ENCODE results near the gene C14orf119. TPM values are rescaled to one million over a fixed set of nuclear protein-coding genes. Genes with fewer than 3 reads are reported as not detected.

Gene C14orf119
- total RNA-seq, 2 donors from 2014 or later, result 20.3 to 32.3 TPM

DNA sequence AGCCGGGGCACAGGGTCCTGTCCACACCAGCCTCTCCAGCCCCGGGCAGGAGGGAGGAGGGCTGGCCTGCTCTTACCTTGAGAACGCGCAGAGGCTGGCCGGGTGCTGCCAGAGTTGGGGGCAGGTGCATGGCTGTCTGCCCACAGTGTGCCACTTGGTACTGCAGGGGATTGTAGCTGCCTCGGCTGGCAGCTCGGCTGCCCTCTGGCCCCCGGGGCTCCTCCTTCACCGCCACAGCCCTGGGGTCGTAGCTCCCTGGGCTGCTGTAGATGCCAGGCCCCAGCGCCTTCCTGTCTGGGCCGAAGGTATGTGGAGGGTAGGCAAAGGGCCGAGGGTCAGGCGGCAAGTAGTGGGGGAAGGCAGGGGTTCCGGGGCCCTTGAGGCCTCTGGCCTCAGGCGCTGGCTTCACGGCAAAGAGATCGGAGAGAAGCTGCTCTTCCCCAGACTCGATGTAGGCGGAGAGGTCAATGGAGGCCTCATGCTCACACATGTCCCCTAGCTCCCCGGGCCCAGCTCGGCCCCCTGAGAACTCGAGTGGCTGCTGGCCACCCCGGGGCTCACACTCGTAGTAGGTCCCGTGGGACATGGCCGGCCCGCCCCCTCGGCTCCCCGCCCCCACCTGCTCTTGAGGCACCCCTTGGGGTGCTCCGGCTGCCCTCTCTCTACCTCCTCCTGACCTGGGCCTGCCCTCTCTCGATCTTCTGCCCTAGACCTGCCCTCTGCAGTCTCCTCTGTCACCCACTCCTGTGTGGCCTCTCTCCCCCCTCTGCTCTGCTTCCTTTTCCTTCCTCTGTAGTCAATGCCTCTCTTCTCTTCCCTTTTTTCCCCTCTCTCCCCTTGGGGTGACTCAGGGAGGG lies 23.4 kb downstream of the C14orf119 start, which contains the start of gene CEBPE:
CEBPE (minus strand) TSS at position 750 of the 857 bp plus-strand sequence; CDS start at position 586, 164 bp downstream.
- DNase-seq (ENCODE audit: low spot score), result no peak
- intact Hi-C loops (cut with DNase I), result no loop called here
- no peak within 1 kb of the TSS for H3K27ac ChIP-seq
- WGBS, result 83% methylated on average over 32 of the region's 32 CpGs
- H3K4me1 ChIP-seq (replicated peaks), result no peaks in the 10 kb centered on the region
- H3K4me3 ChIP-seq, result no peak within 1 kb of the TSS
- TF ChIP-seq POLR2A (IDR thresholded peaks at IDR 0.05) (no peak), POLR2AphosphoS5 (IDR thresholded peaks at IDR 0.05) (no peak)
- TF ChIP-seq, protein P1, sequence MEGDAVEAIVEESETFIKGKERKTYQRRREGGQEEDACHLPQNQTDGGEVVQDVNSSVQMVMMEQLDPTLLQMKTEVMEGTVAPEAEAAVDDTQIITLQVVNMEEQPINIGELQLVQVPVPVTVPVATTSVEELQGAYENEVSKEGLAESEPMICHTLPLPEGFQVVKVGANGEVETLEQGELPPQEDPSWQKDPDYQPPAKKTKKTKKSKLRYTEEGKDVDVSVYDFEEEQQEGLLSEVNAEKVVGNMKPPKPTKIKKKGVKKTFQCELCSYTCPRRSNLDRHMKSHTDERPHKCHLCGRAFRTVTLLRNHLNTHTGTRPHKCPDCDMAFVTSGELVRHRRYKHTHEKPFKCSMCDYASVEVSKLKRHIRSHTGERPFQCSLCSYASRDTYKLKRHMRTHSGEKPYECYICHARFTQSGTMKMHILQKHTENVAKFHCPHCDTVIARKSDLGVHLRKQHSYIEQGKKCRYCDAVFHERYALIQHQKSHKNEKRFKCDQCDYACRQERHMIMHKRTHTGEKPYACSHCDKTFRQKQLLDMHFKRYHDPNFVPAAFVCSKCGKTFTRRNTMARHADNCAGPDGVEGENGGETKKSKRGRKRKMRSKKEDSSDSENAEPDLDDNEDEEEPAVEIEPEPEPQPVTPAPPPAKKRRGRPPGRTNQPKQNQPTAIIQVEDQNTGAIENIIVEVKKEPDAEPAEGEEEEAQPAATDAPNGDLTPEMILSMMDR (IDR thresholded peaks at IDR 0.05), result no peak
- H3K9me3 ChIP-seq, result no peaks in the 10 kb centered on the region
- peaks cover 6% of the 10 kb centered on the region for H3K27me3 ChIP-seq (replicated peaks; ENCODE audit: insufficient read depth)
- H3K36me3 ChIP-seq, result no peaks in the 10 kb centered on the region

DNA sequence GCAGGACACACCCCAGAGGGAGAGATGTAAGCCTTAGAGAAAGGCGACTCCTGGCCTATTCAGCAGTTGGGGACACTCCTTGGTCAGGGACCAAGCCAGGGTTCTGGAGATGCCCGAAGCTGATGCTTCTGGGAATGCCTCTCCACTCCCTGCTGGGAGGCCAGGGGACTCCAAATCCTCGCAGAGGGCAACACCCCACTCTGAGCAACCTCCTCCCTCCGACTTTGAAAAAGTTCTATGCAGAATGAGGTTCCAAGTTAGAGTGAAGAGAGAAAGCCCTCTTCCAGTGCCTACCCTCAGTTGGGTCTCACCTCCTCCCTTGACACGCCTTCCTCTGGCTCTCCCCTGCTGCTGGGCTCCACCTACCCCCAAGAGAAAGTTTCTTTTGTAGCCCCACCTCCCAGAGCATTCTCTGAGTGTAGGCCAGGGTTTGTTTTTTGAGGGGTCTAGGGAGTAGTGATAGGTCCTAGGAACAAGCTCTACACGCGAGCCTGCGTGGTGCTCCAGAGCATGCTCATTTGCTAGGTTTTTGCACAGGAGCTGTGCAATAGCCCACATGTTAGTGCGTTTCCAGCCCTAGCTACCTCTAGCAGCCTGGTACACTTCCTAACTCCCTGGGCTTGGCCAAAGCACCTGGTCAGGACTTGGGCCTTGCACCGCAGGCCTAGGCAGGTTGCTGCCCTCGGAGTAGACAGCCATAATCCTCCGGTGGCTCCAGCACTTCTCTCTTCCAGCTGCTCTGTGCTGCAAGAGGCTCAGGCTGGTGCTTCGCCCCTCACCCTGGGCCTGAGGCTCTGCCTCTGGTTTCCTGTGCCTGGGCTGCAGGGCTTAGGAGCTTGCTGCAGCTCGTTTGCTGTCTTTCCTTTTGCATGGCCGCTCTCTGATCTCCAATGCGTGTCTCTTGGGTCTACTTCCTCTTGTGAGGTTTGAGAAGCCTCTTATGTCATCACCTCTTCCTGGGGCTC lies 24.3 kb downstream of the C14orf119 start:
- WGBS, result 76% methylated on average over 16 of the region's 16 CpGs
- no peak overlapping the region for H3K27ac ChIP-seq

DNA sequence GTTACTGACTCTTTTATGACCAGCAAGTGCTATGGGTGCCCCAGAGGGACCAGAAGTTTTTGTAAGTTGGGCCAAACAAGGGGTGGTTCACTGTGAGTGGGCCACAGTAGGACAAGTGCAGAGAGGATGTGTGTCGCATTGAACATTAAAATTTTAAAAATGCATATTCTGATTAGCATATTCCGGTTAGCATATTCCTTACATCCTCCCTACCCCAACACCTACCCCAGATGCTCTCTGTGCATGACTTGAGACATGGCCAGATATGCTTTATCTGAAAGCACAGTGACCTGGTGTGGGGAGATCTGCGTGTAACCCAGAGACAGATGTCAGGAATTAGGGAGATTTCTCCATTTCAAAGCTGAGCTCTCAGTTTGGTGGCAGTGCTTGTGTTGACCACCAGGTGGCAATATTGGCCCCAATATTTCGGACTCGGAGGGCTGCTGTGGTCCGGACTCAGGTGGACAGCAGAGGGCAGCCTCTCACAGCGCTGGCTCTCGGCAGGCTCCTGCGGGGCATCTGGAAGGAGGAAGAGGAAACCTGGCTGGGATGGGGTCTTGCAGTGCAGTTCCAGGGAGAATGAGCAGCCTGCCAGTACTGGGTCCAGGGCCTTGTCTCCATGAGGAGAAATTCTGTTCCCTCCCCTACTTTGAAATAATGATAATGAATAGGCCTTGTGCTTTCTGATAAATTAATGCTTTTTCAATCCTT lies 25.4 kb downstream of the C14orf119 start:
- DNase-seq (ENCODE audit: low spot score), result peak; percentile 88
- intact Hi-C loops (cut with DNase I), result loop anchor here (1.0 to 10.0 kb wide), 2 partner anchors 67 to 184 kb away; partner anchors contain the start of genes BCL2L2 and PPP1R3E
- Histone ChIP-seq H3K36me3 (no peaks in the 10 kb centered on the region), H3K4me1 (replicated peaks) (no peaks in the 10 kb centered on the region), H3K27me3 (replicated peaks; ENCODE audit: insufficient read depth) (peaks cover 3% of the 10 kb centered on the region), H3K27ac (peak overlapping the region in 1 of 2 donors; percentile 0), H3K9me3 (no peaks in the 10 kb centered on the region), H3K4me3 (no peak overlapping the region)
- 25% methylated on average over 7 of the region's 9 CpGs for WGBS
- peak; percentile 86 for TF ChIP-seq POLR2AphosphoS5 (IDR thresholded peaks at IDR 0.05)
- TF ChIP-seq, protein P1 (IDR thresholded peaks at IDR 0.05), result peak; percentile 99 to 100 (median 100)
- no peak for TF ChIP-seq POLR2A (IDR thresholded peaks at IDR 0.05)

More for the DNA sequence above, 24.3 kb downstream of the C14orf119 start:
- H3K9me3 ChIP-seq, result no peaks in the 10 kb centered on the region
- no peaks in the 10 kb centered on the region for H3K4me1 ChIP-seq (replicated peaks)
- DNase-seq (ENCODE audit: low spot score), result no peak
- intact Hi-C loops (cut with DNase I), result loop anchor here (10.0 kb wide), 1 partner anchor 185 kb away; the partner anchor contains the start of genes BCL2L2 and PPP1R3E
- peaks cover 3% of the 10 kb centered on the region for H3K27me3 ChIP-seq (replicated peaks; ENCODE audit: insufficient read depth)
- H3K36me3 ChIP-seq, result no peaks in the 10 kb centered on the region
- TF ChIP-seq POLR2AphosphoS5 (IDR thresholded peaks at IDR 0.05) (no peak), POLR2A (IDR thresholded peaks at IDR 0.05) (no peak)
- TF ChIP-seq, protein P1 (IDR thresholded peaks at IDR 0.05), result no peak
- no peak overlapping the region for H3K4me3 ChIP-seq

DNA sequence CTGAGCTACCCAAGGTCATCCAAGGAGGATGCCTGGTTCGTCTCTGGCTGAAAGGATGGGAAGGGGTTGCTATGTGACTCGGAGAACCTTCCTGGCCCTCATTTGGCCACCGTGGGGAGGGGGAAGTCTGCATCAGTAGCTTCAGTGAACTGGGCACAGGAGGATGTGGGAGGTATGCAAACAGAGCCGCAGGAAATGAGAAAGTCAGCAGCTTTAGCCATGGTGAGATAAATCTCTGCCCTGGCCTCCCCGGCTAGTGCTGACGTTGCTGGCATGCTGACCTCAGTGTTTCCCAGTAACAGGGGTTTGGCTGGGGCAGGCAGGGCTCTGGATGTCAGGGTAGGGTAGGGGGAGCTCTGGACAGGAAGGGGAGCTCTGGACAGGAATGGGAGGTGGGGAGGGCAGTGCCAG lies 26.1 kb downstream of the C14orf119 start:
- intact Hi-C loops (cut with DNase I), result loop anchor here (1.0 to 10.0 kb wide), 2 partner anchors 66 to 183 kb away; partner anchors contain the start of genes BCL2L2 and PPP1R3E
- Histone ChIP-seq H3K4me1 (replicated peaks) (no peaks in the 10 kb centered on the region), H3K4me3 (no peak overlapping the region), H3K36me3 (no peaks in the 10 kb centered on the region), H3K27me3 (replicated peaks; ENCODE audit: insufficient read depth) (peaks cover 3% of the 10 kb centered on the region), H3K27ac (peak overlapping the region in 1 of 2 donors; percentile 0), H3K9me3 (no peaks in the 10 kb centered on the region)
- no peak for DNase-seq (ENCODE audit: low spot score)
- TF ChIP-seq, protein P1 (IDR thresholded peaks at IDR 0.05), result no peak
- TF ChIP-seq POLR2AphosphoS5 (IDR thresholded peaks at IDR 0.05) (no peak), POLR2A (IDR thresholded peaks at IDR 0.05) (no peak)
- WGBS, result 38% methylated on average over 6 of the region's 6 CpGs

Data from prostate gland (tissue), 2 donors.